GM12878 (cell line): Measurements from ENCODE around the gene GRAMD1C.

Experiments
- CEBPZ ChIP-seq: fragments of 150-350 bp; IDR thresholded peaks from 2 replicates; pipeline ENCODE4 v1.6.1; 2016; ENCODE audit warnings: low read depth, low read length
- CHD1 ChIP-seq: IDR thresholded peaks from 2 replicates; pipeline ENCODE4 v1.6.1; 2012; ENCODE audit warnings: low read depth, low read length, improper control_type of control experiment
- CHD2 ChIP-seq: IDR thresholded peaks from 2 replicates; pipeline ENCODE4 v1.6.1; 2011; ENCODE audit warnings: low read depth, low read length, improper control_type of control experiment, borderline replicate concordance
- CTCF ChIP-seq, 3 experiments: IDR thresholded peaks in 2 of 3; conservative IDR thresholded peaks in 1 of 3; 2 replicates each; pipeline ENCODE4 v1.5.1; 2011; ENCODE audit warnings: low read depth in 3 of 3, low read length in 3 of 3, mild to moderate bottlenecking in 3 of 3, control low read depth in 2 of 3, moderate library complexity in 2 of 3, inconsistent platforms in 1 of 3, mixed read lengths in 1 of 3; ENCODE audit not compliant: control insufficient read depth in 2 of 3, insufficient read depth in 1 of 3; ENCODE audit errors: extremely low read depth in 1 of 3
- E2F8 ChIP-seq: fragments of 450-650 bp; IDR thresholded peaks from 2 replicates; pipeline ENCODE4 v1.6.1; 2018; ENCODE audit warnings: mild to moderate bottlenecking, low read depth, moderate library complexity; ENCODE audit not compliant: partially characterized antibody
- ETV6 ChIP-seq, 2 experiments: fragments of 450-650 bp in 1 of 2; IDR thresholded peaks in 1 of 2; conservative IDR thresholded peaks in 1 of 2; 2 replicates each; pipeline ENCODE4 v1.6.1; 2014; ENCODE audit warnings: antibody characterized with exemption in 1 of 2, borderline replicate concordance in 1 of 2, low read depth in 1 of 2, mild to moderate bottlenecking in 1 of 2, moderate library complexity in 1 of 2
- JUND ChIP-seq: IDR thresholded peaks from 2 replicates; pipeline ENCODE4 v1.6.1; 2012; ENCODE audit warnings: low read depth, mild to moderate bottlenecking, low read length, improper control_type of control experiment, moderate library complexity
- PAX5 ChIP-seq: IDR thresholded peaks from 2 replicates; pipeline ENCODE4 v1.6.1; 2011; ENCODE audit warnings: low read depth, low read length, borderline replicate concordance
- POLR2A ChIP-seq: IDR thresholded peaks from 2 replicates; pipeline ENCODE4 v1.6.1; 2011; ENCODE audit warnings: low read depth, mild to moderate bottlenecking, low read length
- SMC3 ChIP-seq: IDR thresholded peaks from 2 replicates; pipeline ENCODE4 v1.6.1; 2011; ENCODE audit warnings: low read length, improper control_type of control experiment, borderline replicate concordance
- SREBF2 ChIP-seq: IDR thresholded peaks from 2 replicates; pipeline ENCODE4 v1.6.1; 2012; ENCODE audit warnings: mild to moderate bottlenecking, low read length
- ZNF274 ChIP-seq: IDR thresholded peaks from one replicate; pipeline ENCODE4 v1.8.0; 2011; ENCODE audit not compliant: insufficient read length, insufficient read depth
- TF ChIP-seq, protein P1 (sequence below): IDR thresholded peaks from 2 replicates; pipeline ENCODE4 v1.6.1; 2011; ENCODE audit warnings: low read depth, low read length, improper control_type of control experiment, borderline replicate concordance

DNA sequence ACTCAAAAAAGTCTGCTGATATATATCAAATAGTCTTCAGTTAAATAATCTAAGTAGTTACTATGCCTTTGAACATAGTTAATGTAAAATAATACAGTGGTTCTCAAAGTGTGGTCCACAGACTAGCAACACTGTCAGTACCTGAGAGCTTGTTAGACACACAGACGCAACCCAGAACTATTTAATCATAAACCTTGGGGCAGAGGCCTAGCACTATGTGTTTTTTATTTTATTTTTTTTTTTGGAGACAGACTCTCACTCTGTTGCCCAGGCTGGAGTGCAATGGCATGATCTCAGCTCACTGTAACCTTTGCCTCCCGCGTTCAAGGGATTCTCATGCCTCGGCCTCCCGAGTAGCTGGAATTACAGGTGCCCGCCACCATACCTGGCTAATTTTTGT lies 34.7 kb downstream of the GRAMD1C start:
- TF ChIP-seq CTCF (IDR thresholded peaks at IDR 0.05 in 2 of 3, conservative IDR thresholded peaks at IDR 0.05 in 1 of 3; ENCODE audit: control insufficient read depth in 2 of 3, extremely low read depth in 1 of 3, insufficient read depth in 1 of 3, low read depth in 3 of 3, low read length in 3 of 3) = no peak
- TF ChIP-seq SREBF2 = no peak
- no peak for TF ChIP-seq POLR2A
- no peak for TF ChIP-seq CHD1
- TF ChIP-seq JUND = no peak
- no peak for TF ChIP-seq CEBPZ
- TF ChIP-seq CHD2 = no peak
- TF ChIP-seq ETV6 (conservative IDR thresholded peaks at IDR 0.05 in 1 of 2, IDR thresholded peaks at IDR 0.05 in 1 of 2; ENCODE audit: borderline replicate concordance in 1 of 2, low read depth in 1 of 2) = no peak
- TF ChIP-seq ZNF274 = no peak
- TF ChIP-seq E2F8 = no peak
- no peak for TF ChIP-seq PAX5
- TF ChIP-seq, protein P1, sequence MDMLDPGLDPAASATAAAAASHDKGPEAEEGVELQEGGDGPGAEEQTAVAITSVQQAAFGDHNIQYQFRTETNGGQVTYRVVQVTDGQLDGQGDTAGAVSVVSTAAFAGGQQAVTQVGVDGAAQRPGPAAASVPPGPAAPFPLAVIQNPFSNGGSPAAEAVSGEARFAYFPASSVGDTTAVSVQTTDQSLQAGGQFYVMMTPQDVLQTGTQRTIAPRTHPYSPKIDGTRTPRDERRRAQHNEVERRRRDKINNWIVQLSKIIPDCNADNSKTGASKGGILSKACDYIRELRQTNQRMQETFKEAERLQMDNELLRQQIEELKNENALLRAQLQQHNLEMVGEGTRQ = no peak
- TF ChIP-seq SMC3 = no peak
